Thoracic aorta (tissue), 2 donors: ENCODE results near the gene PAPPA2. TPM values are rescaled to one million over a fixed set of nuclear protein-coding genes. Genes with fewer than 3 reads are reported as not detected.

Experiments
- ATAC-seq: fragments of 150-250 bp; one replicate; pipeline ENCODE4 v1.8.0; 2017; ENCODE audit warnings: low read depth; ENCODE audit not compliant: insufficient number of reproducible peaks, low FRiP score
- DNase-seq: peaks from one replicate; pipeline ENCODE4 v3.0.0-alpha.2; 2020; ENCODE audit warnings: low spot score
- H3K27ac ChIP-seq, 2 donors: fragments of 200-600 bp; sonication (generic); 1 replicate in 1 of 2; 2 replicates in 1 of 2; pipeline ENCODE4 v1.5.1; 2016; ENCODE audit warnings: mild to moderate bottlenecking in 2 of 2, moderate library complexity in 2 of 2
- H3K27me3 ChIP-seq: fragments of 200-600 bp; sonication (generic); replicated peaks from 2 replicates; pipeline ENCODE4 v1.6.0; 2016; ENCODE audit warnings: mild to moderate bottlenecking; ENCODE audit not compliant: insufficient read depth
- H3K36me3 ChIP-seq: fragments of 200-600 bp; sonication (generic); one replicate; pipeline ENCODE4 v1.5.1; 2016
- H3K4me1 ChIP-seq, 2 donors: fragments of 200-600 bp; sonication (generic); 1 replicate in 1 of 2; 2 replicates in 1 of 2; pipeline versions ENCODE4 v1.5.1 to v1.6.0; 2016; ENCODE audit warnings: low read depth in 2 of 2, mild to moderate bottlenecking in 1 of 2; ENCODE audit not compliant: control insufficient read depth in 1 of 2
- H3K4me3 ChIP-seq: fragments of 200-600 bp; sonication (generic); 2 replicates; pipeline ENCODE4 v1.5.1; 2016; ENCODE audit warnings: mild to moderate bottlenecking
- H3K9me3 ChIP-seq: fragments of 200-600 bp; sonication (generic); 2 replicates; pipeline ENCODE4 v1.5.1; 2016
- total RNA-seq, 2 donors: library from RNA; depleted of rRNA; stranded (reverse); fragments of >200 nt; gene quantifications; one replicate each; pipeline versions ENCODE4 v1.1.0 to v1.2.3, GENCODE V29; 2016
- TF ChIP-seq, protein P1 (sequence below): fragments of 200-600 bp; sonication (generic); IDR thresholded peaks from one replicate; pipeline ENCODE4 v1.5.1; 2019; ENCODE audit warnings: antibody characterized with exemption

The PAPPA2 gene
- total RNA-seq, 2 donors from 2014 or later = 1.1 to 2.0 TPM

GRCh38 chr1:176521211-176521610 is 58.2 kb downstream of the PAPPA2 start:
- H3K27me3 ChIP-seq = no peaks in the 10 kb centered on the region
- DNase-seq (no peak), ATAC-seq (no peak)
- TF ChIP-seq, protein P1, sequence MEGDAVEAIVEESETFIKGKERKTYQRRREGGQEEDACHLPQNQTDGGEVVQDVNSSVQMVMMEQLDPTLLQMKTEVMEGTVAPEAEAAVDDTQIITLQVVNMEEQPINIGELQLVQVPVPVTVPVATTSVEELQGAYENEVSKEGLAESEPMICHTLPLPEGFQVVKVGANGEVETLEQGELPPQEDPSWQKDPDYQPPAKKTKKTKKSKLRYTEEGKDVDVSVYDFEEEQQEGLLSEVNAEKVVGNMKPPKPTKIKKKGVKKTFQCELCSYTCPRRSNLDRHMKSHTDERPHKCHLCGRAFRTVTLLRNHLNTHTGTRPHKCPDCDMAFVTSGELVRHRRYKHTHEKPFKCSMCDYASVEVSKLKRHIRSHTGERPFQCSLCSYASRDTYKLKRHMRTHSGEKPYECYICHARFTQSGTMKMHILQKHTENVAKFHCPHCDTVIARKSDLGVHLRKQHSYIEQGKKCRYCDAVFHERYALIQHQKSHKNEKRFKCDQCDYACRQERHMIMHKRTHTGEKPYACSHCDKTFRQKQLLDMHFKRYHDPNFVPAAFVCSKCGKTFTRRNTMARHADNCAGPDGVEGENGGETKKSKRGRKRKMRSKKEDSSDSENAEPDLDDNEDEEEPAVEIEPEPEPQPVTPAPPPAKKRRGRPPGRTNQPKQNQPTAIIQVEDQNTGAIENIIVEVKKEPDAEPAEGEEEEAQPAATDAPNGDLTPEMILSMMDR = no peak
- no peaks in the 10 kb centered on the region for H3K36me3 ChIP-seq
- no peaks in the 10 kb centered on the region for H3K9me3 ChIP-seq
- H3K27ac ChIP-seq = no peak overlapping the region
- no peaks in the 10 kb centered on the region for H3K4me1 ChIP-seq
- H3K4me3 ChIP-seq = no peak overlapping the region

DNA sequence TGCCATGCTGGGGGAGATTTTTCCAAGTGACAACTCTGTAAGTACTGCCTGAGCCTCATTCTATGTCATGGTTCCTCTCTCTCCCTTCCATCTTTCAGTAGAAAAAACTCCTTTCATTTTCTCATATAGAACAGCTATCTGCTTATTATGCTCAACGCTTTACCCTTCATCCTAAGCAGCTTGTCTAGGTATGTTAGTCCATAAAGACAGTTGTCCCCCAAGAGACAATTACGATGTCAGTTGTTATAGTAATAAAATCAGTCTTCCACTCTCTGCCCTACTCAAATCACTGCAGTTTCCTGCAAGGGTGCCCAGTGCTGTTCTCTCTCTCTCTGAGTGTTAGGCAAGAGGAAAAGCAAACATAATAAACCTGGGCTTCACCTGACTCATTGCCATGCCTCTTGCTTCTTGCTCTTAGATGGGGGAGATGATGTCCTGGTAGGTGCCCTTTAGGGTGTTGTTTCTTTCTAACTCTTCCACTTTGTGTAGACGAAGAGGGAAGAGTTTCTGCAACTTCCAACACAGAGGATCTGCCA is 59.4 kb downstream of the PAPPA2 start:
- Histone ChIP-seq H3K9me3 (no peaks in the 10 kb centered on the region), H3K4me3 (no peak overlapping the region), H3K36me3 (no peaks in the 10 kb centered on the region), H3K27ac (no peak overlapping the region), H3K4me1 (no peaks in the 10 kb centered on the region), H3K27me3 (no peaks in the 10 kb centered on the region)
- TF ChIP-seq, protein P1 = no peak
- no peak for ATAC-seq
- no peak for DNase-seq

- no peaks in the 10 kb centered on the region for H3K4me1 ChIP-seq
- H3K27me3 ChIP-seq = no peaks in the 10 kb centered on the region
- H3K27ac ChIP-seq = no peak overlapping the region
Measured at GRCh38 chr1:176529395-176530090, 66.6 kb downstream of the PAPPA2 start.

DNA sequence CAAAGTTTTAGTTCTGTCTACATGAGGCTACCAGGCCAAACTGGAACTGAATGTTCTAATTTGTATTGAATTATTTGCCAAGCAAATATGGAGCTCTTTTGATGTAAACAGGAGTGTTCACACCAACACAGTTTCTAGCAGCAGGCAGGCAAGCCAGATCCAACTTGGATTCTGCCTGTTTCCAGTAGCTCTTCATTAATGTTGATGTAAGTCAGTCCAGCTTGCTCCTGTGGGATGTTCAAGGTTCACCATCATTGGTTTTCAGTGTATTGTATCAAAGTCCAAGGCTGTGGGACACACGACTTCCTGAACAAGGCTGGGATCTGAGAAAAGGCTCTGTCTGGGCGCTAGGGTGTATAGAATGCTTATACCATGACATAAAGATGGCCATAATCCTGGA is 68.1 kb downstream of the PAPPA2 start:
- Histone ChIP-seq H3K4me3 (no peak overlapping the region), H3K27ac (no peak overlapping the region), H3K9me3 (no peaks in the 10 kb centered on the region), H3K36me3 (no peaks in the 10 kb centered on the region), H3K4me1 (no peaks in the 10 kb centered on the region), H3K27me3 (no peaks in the 10 kb centered on the region)
- no peak for ATAC-seq
- TF ChIP-seq, protein P1 = no peak
- no peak for DNase-seq

More at GRCh38 chr1:176529395-176530090, 66.6 kb downstream of the PAPPA2 start:
- H3K9me3 ChIP-seq = no peaks in the 10 kb centered on the region
- H3K4me3 ChIP-seq = no peak overlapping the region
- no peaks in the 10 kb centered on the region for H3K36me3 ChIP-seq
- TF ChIP-seq, protein P1 = no peak
- DNase-seq (no peak), ATAC-seq (no peak)

GRCh38 chr1:176531921-176532897 is 69.2 kb downstream of the PAPPA2 start:
- no peak overlapping the region for H3K27ac ChIP-seq
- ATAC-seq (no peak), DNase-seq (no peak)
- H3K27me3 ChIP-seq = no peaks in the 10 kb centered on the region
- H3K4me3 ChIP-seq = no peak overlapping the region
- H3K9me3 ChIP-seq = no peaks in the 10 kb centered on the region
- no peaks in the 10 kb centered on the region for H3K36me3 ChIP-seq
- TF ChIP-seq, protein P1 = no peak
- no peaks in the 10 kb centered on the region for H3K4me1 ChIP-seq
